Keratinocyte (primary cell): ENCODE measurements around the gene CENPU.

Source experiments
- EZH2 ChIP-seq: IDR thresholded peaks from one replicate; pipeline ENCODE4 v1.6.1; 2012; ENCODE audit warnings: inconsistent platforms, mild to moderate bottlenecking, low read length, moderate library complexity
- TF ChIP-seq, protein P1 (sequence below), 3 experiments: IDR thresholded peaks in 1 of 3; conservative IDR thresholded peaks in 1 of 3; optimal IDR thresholded peaks in 1 of 3; 2 replicates in 2 of 3; 3 replicates in 1 of 3; pipeline versions ENCODE3 to v1.5.1; 2011; ENCODE audit warnings: low read length in 3 of 3, mild to moderate bottlenecking in 3 of 3, moderate library complexity in 2 of 3, control low read depth in 1 of 3, inconsistent platforms in 1 of 3; ENCODE audit not compliant: insufficient read depth in 2 of 3; ENCODE audit errors: extremely low read depth in 1 of 3

DNA sequence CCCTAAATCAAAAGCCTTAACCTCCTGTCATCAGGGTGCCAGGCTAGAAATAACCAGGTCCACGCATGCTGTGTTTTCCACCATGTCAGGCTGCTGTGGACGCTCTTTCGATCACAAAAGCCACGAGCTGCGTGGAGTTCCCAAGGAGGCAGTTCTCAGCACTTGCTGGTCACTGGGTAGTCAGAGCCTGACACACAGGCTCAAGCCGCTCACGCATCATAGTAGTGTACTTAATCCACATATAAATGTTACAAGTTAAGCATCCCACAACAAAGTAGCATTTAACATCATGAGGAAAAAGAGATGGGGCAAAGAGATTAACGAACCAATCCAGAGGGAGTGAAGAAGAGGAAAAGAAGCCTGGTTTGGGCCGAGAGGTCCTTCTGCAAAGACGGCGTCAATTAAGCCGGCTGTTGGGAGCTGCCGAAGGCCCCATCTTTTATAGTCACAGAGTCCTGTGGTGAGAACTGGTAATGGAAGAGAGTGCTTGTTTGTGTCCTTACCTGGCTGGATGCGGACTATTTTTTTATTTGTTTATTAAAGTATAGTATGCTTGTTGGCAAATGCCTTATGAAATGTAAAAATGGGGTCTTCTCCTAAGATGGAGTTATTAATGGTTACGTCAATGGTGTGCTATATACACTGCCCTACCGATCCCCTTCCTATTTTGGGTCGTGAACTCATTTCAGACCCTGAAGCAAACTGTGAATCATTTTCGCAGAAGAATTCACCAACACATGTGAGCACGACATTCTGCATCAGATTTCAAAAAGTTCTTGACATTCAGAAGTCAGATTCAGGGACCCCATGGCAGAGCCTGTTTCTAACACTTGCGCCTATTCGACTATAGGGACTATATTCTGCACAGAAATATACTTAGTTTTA is 83.7 kb downstream of the CENPU start:
- TF ChIP-seq, protein P1, sequence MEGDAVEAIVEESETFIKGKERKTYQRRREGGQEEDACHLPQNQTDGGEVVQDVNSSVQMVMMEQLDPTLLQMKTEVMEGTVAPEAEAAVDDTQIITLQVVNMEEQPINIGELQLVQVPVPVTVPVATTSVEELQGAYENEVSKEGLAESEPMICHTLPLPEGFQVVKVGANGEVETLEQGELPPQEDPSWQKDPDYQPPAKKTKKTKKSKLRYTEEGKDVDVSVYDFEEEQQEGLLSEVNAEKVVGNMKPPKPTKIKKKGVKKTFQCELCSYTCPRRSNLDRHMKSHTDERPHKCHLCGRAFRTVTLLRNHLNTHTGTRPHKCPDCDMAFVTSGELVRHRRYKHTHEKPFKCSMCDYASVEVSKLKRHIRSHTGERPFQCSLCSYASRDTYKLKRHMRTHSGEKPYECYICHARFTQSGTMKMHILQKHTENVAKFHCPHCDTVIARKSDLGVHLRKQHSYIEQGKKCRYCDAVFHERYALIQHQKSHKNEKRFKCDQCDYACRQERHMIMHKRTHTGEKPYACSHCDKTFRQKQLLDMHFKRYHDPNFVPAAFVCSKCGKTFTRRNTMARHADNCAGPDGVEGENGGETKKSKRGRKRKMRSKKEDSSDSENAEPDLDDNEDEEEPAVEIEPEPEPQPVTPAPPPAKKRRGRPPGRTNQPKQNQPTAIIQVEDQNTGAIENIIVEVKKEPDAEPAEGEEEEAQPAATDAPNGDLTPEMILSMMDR (optimal IDR thresholded peaks at IDR 0.05 in 1 of 3, IDR thresholded peaks at IDR 0.05 in 1 of 3, conservative IDR thresholded peaks at IDR 0.05 in 1 of 3; ENCODE audit: extremely low read depth in 1 of 3, insufficient read depth in 2 of 3, low read length in 3 of 3): no peak
- no peak for TF ChIP-seq EZH2
